ENCODE data around the gene HPS1.

The HPS1 gene

GRCh38 chr10:98463976-98464754, 17.4 kb upstream of the HPS1 start:
- no peak for DNase-seq

DNA sequence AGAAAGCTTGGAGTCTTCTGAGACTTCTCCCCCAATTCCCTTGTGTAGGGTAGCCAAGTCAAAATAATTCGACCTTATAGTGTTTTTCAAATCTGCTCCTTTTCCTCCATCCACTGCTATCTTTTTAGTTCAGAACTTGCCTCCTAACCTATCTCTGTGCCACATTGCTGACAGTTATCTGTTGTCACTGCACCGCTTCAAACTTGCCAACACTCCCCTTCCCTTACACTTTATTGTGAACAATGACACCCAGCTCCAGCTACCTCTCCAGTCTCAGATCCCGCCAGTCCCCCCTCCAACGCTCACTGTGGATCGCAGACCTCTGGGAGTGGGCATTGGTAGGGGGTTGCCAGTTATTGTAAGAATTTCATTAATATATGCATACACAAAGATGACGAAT, 16.3 kb upstream of the HPS1 start:
- DNase-seq, result no peak

GRCh38 chr10:98461500-98461842, 14.7 kb upstream of the HPS1 start:
- no peak for DNase-seq

- no peak for DNase-seq
Observed at GRCh38 chr10:98460837-98461499, 14.2 kb upstream of the HPS1 start.

- no peak for DNase-seq
Observed at GRCh38 chr10:98458809-98459784, 12.4 kb upstream of the HPS1 start.

GRCh38 chr10:98457721-98458120, 11.0 kb upstream of the HPS1 start:
- no peak for DNase-seq

DNA sequence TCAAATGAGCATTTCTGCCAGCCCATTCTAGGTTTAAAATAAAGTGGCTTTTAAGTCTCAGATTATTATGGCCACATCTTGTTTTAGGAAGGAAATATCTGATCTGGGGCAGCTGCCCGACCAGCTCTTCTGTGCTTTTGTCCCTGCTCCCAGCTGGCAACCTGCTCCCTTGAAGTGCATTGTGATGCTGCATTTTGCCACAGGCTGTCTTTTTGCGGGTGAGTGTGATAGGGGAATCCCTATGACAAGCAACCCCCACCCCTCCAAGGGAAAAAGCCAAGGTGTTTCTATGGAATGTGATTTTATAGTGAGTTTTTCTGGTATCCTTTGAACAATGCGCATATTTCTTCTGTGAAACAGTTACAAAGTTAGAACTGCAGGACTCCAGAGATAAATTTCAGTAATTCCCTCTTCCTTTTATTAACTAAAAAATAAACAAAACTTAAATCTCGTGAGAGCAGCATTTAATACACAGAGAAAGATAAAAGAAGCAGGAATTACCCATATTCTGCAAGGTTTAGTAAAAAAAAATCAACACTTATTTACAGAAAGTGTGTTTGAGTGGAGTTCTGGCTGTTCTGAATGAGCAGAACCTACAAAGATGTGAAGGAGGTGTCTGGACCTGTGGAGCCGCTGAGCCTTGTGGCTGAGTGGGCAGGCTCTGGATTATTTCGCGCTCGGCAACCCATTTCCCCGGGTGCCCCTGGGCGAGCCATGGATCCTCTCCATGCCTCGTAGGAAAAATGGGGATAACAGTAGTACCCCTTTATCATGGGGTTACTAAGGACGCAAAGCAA, 10.1 kb upstream of the HPS1 start:
- no peak for DNase-seq

GRCh38 chr10:98456043-98456570, 9.4 kb upstream of the HPS1 start:
- no peak for DNase-seq

DNA sequence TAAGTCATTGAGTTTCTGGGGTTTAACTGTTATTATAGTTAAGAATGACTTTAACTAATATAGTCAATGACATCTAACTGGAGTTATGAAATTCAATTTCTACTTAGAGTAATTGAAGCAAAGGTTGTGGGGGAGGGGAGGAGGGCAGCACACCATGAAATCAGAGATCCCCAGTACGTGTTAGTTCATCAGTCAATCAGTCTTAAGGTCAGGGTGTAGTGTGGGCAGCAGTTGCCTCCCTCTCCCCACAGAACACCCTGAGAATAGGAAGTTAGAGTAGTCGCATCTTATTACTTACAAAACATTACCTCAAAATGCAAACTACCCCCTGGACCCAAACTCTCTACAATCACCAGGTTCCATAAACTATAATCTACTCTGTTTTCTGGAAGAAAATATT, 7.0 kb upstream of the HPS1 start:
- DNase-seq, result no peak

- no peak for DNase-seq
Observed at GRCh38 chr10:98450618-98451017, 3.9 kb upstream of the HPS1 start.

DNA sequence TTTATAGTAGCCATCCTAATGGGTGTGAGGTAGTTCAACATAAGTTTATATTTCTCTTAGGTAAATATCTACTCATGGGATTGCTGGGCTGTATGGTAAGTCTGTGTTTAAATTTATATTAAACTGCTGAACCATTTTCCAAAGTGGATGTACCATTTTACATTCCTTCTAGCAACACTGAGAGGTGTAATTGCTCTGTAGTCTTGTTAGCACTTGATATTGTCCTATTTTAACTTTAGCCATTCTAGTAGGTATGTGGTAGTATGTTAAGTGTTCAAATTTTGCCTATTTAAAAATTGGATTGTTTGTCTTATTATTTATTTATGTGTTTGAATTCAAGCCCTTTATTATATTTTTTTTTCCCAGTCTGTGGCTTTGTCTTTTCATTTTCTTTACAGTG, 2.6 kb upstream of the HPS1 start:
- no peak for DNase-seq

DNA sequence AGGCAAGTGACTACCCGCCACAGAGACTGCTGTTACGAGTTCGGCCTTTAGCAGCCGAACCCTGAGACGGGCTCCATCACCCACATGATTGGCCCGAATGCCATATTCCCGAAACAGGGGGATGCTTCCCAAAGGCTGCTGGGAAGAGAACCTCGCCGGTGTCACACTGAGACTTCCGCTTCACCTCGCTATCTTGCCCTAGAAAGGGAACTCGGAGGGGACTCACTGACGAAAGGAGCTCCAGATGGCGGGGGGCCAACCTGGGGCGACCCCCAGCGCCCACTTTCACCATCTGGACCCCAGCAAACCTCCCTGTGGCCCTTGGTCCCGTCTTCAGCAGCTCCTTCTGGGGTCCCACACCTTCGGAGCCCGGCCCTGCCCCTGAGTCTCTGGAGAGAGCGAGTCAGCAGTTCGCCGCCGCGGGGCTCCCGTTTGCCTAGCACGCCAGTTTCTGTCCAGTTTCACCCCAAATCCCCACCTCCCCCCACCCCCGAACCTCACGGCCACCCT, 529 bp downstream of the HPS1 start:
- DNase-seq, result peak; percentile 5

DNA sequence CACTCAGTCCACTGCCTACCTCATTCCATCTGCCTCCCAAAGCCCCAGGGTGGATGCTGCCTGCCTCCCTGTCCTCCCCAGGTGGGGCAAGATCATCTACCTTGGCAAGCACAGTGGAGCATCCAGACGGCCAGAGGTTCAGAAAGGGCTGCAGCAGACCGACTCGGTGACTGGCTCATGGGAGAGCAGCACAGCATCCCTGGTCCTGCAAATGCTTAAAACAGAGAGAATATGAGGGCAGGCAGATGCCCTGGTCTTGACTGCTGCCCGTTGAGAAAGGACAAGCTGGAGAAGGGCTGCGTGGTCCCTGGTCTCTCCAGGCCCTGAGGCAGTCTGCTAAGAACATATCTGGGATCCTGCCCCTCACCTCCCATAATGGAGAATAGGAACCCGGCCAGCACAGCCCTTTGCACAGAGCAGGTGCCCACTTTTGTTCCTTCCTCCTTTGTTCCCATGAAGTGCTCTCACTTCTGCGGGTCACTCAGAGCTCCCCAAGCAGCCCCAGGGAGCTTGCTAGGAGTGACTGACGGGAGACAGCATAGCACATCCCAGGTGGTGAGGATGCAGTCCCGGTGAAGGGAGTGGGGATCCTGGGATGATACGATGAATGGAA, 1.4 kb downstream of the HPS1 start:
- DNase-seq, result no peak

- no peak for DNase-seq
Observed at GRCh38 chr10:98444314-98445006, 2.3 kb downstream of the HPS1 start.

GRCh38 chr10:98438715-98439114, 8.0 kb downstream of the HPS1 start:
- no peak for DNase-seq

- no peak for DNase-seq
Observed at GRCh38 chr10:98436704-98437103, 10.0 kb downstream of the HPS1 start.

- DNase-seq, result no peak
Observed at GRCh38 chr10:98435178-98435577, 11.6 kb downstream of the HPS1 start.

GRCh38 chr10:98433881-98434732, 12.6 kb downstream of the HPS1 start:
- no peak for DNase-seq

DNA sequence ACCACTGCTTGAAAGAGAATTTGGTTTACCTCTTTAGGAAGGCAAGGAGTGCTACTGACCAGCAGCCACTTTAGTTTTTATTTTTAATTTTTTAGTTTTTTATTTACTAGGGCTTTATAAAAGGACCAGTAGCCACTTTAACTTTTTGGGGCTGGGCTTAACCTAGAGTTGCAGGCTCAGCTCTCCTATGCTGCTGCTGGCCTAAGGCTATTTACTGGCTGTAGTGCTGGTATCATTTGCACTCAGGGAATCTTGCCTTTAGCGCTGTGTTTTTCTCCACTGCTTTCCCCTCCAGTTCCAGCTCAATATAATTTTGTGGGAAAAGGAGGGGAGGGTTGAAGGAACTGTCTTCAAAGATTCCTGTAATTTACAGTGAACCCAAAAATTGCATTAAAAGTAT, 13.4 kb downstream of the HPS1 start:
- DNase-seq, result no peak

DNA sequence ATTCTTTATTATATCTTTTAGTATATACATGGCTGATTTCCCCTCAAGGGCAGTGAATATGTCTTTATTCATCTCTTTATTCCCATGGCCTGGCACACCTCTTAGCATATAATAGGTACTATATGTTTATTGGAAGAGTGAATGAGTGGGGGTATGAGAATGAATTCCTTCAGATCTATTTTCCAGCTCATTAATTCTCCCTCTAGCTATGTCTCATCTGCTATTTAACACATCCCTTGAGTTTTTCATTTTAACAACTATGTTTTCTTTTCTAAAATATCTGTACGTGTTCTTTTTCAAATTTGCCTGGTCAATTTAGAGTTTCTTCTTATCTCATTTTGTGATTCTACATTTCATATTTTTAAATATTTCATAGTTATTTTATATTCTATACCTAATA, 14.4 kb downstream of the HPS1 start:
- no peak for DNase-seq
